Measurements from ENCODE around the gene FOXA2. TPM values are rescaled to one million over a fixed set of nuclear protein-coding genes. Genes with fewer than 3 reads are reported as not detected.

FOXA2 gene
- total and polyA plus RNA-seq, 2 of the 13 experiments (the other 11 are each of a cell fraction or from before 2014, with no cell fraction given) = 8.8 to 12.2 TPM

DNA sequence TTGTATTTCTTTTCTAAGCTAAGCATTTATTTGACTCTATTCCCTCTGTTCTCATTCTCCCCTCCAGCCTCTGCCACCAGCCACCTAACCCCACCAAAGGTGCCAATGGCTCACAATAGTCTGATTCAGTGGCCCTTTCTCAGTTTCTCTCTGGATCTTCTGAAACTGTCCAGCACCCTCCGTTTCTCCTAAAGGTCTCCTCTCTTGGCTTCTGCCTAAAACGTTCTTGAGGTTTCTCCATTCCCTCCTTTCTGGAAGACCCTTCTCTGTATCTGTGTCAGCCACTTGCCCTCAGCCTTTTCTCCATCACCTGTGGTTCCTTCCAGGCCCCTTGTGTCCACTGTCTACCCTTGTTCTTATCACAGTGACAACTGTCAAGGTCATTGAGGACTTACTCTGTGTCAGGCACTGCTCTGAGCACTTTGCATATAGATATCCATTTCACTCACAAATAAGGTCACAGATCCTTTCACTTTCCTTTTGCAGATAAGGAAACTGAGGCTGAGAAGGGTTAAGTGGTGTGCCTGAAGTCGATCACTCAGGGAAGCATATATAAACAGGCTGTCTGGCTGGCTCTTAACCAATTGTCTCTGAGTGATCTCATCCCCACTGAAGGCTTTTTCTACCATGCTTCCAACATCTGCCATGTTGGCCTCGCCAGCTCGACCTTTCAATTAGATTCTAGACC, 48.1 kb downstream of the FOXA2 start (continued):
- TF ChIP-seq, protein P1, sequence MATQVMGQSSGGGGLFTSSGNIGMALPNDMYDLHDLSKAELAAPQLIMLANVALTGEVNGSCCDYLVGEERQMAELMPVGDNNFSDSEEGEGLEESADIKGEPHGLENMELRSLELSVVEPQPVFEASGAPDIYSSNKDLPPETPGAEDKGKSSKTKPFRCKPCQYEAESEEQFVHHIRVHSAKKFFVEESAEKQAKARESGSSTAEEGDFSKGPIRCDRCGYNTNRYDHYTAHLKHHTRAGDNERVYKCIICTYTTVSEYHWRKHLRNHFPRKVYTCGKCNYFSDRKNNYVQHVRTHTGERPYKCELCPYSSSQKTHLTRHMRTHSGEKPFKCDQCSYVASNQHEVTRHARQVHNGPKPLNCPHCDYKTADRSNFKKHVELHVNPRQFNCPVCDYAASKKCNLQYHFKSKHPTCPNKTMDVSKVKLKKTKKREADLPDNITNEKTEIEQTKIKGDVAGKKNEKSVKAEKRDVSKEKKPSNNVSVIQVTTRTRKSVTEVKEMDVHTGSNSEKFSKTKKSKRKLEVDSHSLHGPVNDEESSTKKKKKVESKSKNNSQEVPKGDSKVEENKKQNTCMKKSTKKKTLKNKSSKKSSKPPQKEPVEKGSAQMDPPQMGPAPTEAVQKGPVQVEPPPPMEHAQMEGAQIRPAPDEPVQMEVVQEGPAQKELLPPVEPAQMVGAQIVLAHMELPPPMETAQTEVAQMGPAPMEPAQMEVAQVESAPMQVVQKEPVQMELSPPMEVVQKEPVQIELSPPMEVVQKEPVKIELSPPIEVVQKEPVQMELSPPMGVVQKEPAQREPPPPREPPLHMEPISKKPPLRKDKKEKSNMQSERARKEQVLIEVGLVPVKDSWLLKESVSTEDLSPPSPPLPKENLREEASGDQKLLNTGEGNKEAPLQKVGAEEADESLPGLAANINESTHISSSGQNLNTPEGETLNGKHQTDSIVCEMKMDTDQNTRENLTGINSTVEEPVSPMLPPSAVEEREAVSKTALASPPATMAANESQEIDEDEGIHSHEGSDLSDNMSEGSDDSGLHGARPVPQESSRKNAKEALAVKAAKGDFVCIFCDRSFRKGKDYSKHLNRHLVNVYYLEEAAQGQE (IDR thresholded peaks at IDR 0.05; ENCODE audit: borderline replicate concordance in 1 of 2, low read depth in 1 of 2, low read length in 2 of 2) = no peak
- TF ChIP-seq, protein P2, sequence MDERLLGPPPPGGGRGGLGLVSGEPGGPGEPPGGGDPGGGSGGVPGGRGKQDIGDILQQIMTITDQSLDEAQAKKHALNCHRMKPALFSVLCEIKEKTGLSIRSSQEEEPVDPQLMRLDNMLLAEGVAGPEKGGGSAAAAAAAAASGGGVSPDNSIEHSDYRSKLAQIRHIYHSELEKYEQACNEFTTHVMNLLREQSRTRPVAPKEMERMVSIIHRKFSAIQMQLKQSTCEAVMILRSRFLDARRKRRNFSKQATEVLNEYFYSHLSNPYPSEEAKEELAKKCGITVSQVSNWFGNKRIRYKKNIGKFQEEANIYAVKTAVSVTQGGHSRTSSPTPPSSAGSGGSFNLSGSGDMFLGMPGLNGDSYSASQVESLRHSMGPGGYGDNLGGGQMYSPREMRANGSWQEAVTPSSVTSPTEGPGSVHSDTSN (CRISPR knock-in tag; IDR thresholded peaks at IDR 0.05) = no peak
- no peak for TF ChIP-seq GPN1 (CRISPR knock-in tag; IDR thresholded peaks at IDR 0.05; ENCODE audit: borderline replicate concordance)
- peak; percentile 13; the same call in 1 of the 2 replicates for TF ChIP-seq ETV5 (CRISPR knock-in tag; IDR thresholded peaks at IDR 0.05; ENCODE audit: borderline replicate concordance)
- no peak for TF ChIP-seq RBFOX2 (IDR thresholded peaks at IDR 0.05; ENCODE audit: low read depth, low read length)
- TF ChIP-seq, protein P3, sequence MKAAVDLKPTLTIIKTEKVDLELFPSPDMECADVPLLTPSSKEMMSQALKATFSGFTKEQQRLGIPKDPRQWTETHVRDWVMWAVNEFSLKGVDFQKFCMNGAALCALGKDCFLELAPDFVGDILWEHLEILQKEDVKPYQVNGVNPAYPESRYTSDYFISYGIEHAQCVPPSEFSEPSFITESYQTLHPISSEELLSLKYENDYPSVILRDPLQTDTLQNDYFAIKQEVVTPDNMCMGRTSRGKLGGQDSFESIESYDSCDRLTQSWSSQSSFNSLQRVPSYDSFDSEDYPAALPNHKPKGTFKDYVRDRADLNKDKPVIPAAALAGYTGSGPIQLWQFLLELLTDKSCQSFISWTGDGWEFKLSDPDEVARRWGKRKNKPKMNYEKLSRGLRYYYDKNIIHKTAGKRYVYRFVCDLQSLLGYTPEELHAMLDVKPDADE (CRISPR knock-in tag; IDR thresholded peaks at IDR 0.05) = no peak
- no peak for TF ChIP-seq SMC3 (IDR thresholded peaks at IDR 0.05; ENCODE audit: low read length)
- no peak for TF ChIP-seq ZBTB1 (CRISPR knock-in tag; IDR thresholded peaks at IDR 0.05; ENCODE audit: borderline replicate concordance)
- TF ChIP-seq, protein P4, sequence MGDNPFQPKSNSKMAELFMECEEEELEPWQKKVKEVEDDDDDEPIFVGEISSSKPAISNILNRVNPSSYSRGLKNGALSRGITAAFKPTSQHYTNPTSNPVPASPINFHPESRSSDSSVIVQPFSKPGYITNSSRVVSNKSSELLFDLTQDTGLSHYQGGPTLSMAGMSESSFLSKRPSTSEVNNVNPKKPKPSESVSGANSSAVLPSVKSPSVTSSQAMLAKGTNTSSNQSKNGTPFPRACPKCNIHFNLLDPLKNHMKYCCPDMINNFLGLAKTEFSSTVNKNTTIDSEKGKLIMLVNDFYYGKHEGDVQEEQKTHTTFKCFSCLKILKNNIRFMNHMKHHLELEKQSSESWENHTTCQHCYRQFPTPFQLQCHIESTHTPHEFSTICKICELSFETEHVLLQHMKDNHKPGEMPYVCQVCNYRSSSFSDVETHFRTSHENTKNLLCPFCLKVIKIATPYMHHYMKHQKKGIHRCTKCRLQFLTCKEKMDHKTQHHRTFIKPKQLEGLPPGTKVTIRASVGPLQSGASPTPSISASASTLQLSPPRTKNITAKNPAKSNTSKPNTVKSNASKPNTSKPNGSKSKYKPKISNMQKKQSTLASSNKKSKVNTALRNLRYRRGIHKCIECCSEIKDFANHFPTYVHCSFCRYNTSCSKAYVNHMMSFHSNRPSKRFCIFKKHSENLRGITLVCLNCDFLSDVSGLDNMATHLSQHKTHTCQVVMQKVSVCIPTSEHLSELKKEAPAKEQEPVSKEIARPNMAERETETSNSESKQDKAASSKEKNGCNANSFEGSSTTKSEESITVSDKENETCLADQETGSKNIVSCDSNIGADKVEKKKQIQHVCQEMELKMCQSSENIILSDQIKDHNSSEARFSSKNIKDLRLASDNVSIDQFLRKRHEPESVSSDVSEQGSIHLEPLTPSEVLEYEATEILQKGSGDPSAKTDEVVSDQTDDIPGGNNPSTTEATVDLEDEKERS (CRISPR knock-in tag; IDR thresholded peaks at IDR 0.05) = 0 out of 2 replicates have a peak, but pooled peaks have one; percentile 8
- TF ChIP-seq CREM (IDR thresholded peaks at IDR 0.05) = no peak
- no peak for TF ChIP-seq CREM (CRISPR knock-in tag; IDR thresholded peaks at IDR 0.05)
- TF ChIP-seq, protein P5, sequence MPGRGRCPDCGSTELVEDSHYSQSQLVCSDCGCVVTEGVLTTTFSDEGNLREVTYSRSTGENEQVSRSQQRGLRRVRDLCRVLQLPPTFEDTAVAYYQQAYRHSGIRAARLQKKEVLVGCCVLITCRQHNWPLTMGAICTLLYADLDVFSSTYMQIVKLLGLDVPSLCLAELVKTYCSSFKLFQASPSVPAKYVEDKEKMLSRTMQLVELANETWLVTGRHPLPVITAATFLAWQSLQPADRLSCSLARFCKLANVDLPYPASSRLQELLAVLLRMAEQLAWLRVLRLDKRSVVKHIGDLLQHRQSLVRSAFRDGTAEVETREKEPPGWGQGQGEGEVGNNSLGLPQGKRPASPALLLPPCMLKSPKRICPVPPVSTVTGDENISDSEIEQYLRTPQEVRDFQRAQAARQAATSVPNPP (CRISPR knock-in tag; IDR thresholded peaks at IDR 0.05) = no peak
- TF ChIP-seq, protein P6, sequence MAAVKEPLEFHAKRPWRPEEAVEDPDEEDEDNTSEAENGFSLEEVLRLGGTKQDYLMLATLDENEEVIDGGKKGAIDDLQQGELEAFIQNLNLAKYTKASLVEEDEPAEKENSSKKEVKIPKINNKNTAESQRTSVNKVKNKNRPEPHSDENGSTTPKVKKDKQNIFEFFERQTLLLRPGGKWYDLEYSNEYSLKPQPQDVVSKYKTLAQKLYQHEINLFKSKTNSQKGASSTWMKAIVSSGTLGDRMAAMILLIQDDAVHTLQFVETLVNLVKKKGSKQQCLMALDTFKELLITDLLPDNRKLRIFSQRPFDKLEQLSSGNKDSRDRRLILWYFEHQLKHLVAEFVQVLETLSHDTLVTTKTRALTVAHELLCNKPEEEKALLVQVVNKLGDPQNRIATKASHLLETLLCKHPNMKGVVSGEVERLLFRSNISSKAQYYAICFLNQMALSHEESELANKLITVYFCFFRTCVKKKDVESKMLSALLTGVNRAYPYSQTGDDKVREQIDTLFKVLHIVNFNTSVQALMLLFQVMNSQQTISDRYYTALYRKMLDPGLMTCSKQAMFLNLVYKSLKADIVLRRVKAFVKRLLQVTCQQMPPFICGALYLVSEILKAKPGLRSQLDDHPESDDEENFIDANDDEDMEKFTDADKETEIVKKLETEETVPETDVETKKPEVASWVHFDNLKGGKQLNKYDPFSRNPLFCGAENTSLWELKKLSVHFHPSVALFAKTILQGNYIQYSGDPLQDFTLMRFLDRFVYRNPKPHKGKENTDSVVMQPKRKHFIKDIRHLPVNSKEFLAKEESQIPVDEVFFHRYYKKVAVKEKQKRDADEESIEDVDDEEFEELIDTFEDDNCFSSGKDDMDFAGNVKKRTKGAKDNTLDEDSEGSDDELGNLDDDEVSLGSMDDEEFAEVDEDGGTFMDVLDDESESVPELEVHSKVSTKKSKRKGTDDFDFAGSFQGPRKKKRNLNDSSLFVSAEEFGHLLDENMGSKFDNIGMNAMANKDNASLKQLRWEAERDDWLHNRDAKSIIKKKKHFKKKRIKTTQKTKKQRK (IDR thresholded peaks at IDR 0.05; ENCODE audit: low read length) = no peak
- no peak for TF ChIP-seq ZFYVE20 (CRISPR knock-in tag; IDR thresholded peaks at IDR 0.05; ENCODE audit: borderline replicate concordance, low read depth)
